GM15510 (cell line): ENCODE measurements around the gene HOXC13.

Source experiments
- POLR2A ChIP-seq: IDR thresholded peaks from 3 replicates; pipeline ENCODE4 v1.6.1; 2011; ENCODE audit warnings: borderline replicate concordance; ENCODE audit not compliant: insufficient read length; ENCODE audit errors: extremely low read depth

The HOXC13 gene

GRCh38 chr12:53977596-53978445, 39.2 kb downstream of the HOXC13 start:
- no peak for TF ChIP-seq POLR2A

GRCh38 chr12:53978477-53979356, 40.1 kb downstream of the HOXC13 start:
- TF ChIP-seq POLR2A, result no peak

GRCh38 chr12:53980104-53980801, 41.6 kb downstream of the HOXC13 start:
- TF ChIP-seq POLR2A, result no peak

GRCh38 chr12:53980802-53981496, 42.3 kb downstream of the HOXC13 start:
- TF ChIP-seq POLR2A, result no peak

- no peak for TF ChIP-seq POLR2A
These were observed 43.3 kb downstream of the HOXC13 start for GRCh38 chr12:53981634-53982565.

- no peak for TF ChIP-seq POLR2A
These were observed 44.3 kb downstream of the HOXC13 start for GRCh38 chr12:53982648-53983567.

GRCh38 chr12:53983568-53983949, 44.9 kb downstream of the HOXC13 start:
- TF ChIP-seq POLR2A, result no peak

- TF ChIP-seq POLR2A, result no peak
These were observed 45.4 kb downstream of the HOXC13 start for GRCh38 chr12:53983950-53984572.

- TF ChIP-seq POLR2A, result no peak
These were observed 46.5 kb downstream of the HOXC13 start, which contains the start of gene HOXC10 for GRCh38 chr12:53984901-53985691. Gene HOXC10 (plus strand): TSS chr12:53985146. CDS start chr12:53985260, 114 bp downstream.

- no peak for TF ChIP-seq POLR2A
These were observed 47.0 kb downstream of the HOXC13 start for GRCh38 chr12:53985692-53985993.

GRCh38 chr12:53985994-53986685, 47.5 kb downstream of the HOXC13 start:
- TF ChIP-seq POLR2A, result no peak
